Medulla oblongata (tissue), 1 donor: Measurements from ENCODE around the gene ST3GAL5.
A peak's percentile ranks its signal among the peaks of the same experiment; 100 is the strongest.

Experiments
- DNase-seq: peaks from one replicate; pipeline ENCODE4 v3.0.0-alpha.2; 2015; ENCODE audit errors: extremely low spot score

ST3GAL5 gene

GRCh38 chr2:85806358-85807118 lies 82.3 kb downstream of the ST3GAL5 start:
- no peak for DNase-seq

GRCh38 chr2:85804583-85804982 lies 84.2 kb downstream of the ST3GAL5 start:
- DNase-seq: no peak

GRCh38 chr2:85803704-85804425 lies 84.9 kb downstream of the ST3GAL5 start:
- DNase-seq: no peak

- DNase-seq: no peak
These were observed 86.3 kb downstream of the ST3GAL5 start for GRCh38 chr2:85802354-85803103.

GRCh38 chr2:85801871-85802270 lies 86.9 kb downstream of the ST3GAL5 start:
- no peak for DNase-seq

- DNase-seq: no peak
These were observed 88.2 kb downstream of the ST3GAL5 start for GRCh38 chr2:85800586-85800985.

GRCh38 chr2:85799215-85799956 lies 89.4 kb downstream of the ST3GAL5 start:
- DNase-seq: no peak

- DNase-seq: peak; percentile 81
These were observed 90.9 kb downstream of the ST3GAL5 start for GRCh38 chr2:85797921-85798320.

- DNase-seq: no peak
These were observed 91.5 kb downstream of the ST3GAL5 start for GRCh38 chr2:85797263-85797660.

GRCh38 chr2:85796341-85797262 lies 92.2 kb downstream of the ST3GAL5 start:
- DNase-seq: peak; percentile 82

GRCh38 chr2:85796046-85796340 lies 92.8 kb downstream of the ST3GAL5 start:
- peak; percentile 35 for DNase-seq

- DNase-seq: no peak
These were observed 93.3 kb downstream of the ST3GAL5 start for GRCh38 chr2:85795331-85796045.

GRCh38 chr2:85794491-85795121 lies 94.2 kb downstream of the ST3GAL5 start:
- peak; percentile 54 for DNase-seq

GRCh38 chr2:85794038-85794441 lies 94.8 kb downstream of the ST3GAL5 start:
- DNase-seq: peak; percentile 69

GRCh38 chr2:85793584-85793983 lies 95.2 kb downstream of the ST3GAL5 start:
- DNase-seq: no peak

- DNase-seq: no peak
These were observed 95.9 kb downstream of the ST3GAL5 start for GRCh38 chr2:85792783-85793441.

GRCh38 chr2:85791704-85792565 lies 96.9 kb downstream of the ST3GAL5 start:
- DNase-seq: no peak

GRCh38 chr2:85790499-85791188 lies 98.1 kb downstream of the ST3GAL5 start:
- DNase-seq: no peak
